ENCODE data around the gene TACC2. TPM values are rescaled to one million over a fixed set of nuclear protein-coding genes. Genes with fewer than 3 reads are reported as not detected.

Gene TACC2
- total and polyA plus RNA-seq, 2 experiments from 2014 or later: 30.8 to 35.9 TPM

- Histone ChIP-seq H3K27me3 (ENCODE audit: insufficient read depth) (no peaks in the 10 kb centered on the region), H3K79me2 (replicated peaks; ENCODE audit: insufficient read depth) (peaks cover 19% of the 10 kb centered on the region), H3F3A (replicated peaks; ENCODE audit: low read depth) (no peaks in the 10 kb centered on the region), H3K4me2 (no peak overlapping the region), H3K4me1 (ENCODE audit: insufficient read depth) (no peaks in the 10 kb centered on the region), H3K9me2 (ENCODE audit: insufficient read depth) (no peaks in the 10 kb centered on the region), H2AFZ (no peak overlapping the region), H4K20me1 (replicated peaks; ENCODE audit: insufficient read depth) (no peaks in the 10 kb centered on the region), H3K27ac (ENCODE audit: low read depth) (no peak overlapping the region), H3K4me3 (no peak overlapping the region), H3K36me3 (ENCODE audit: insufficient read depth) (no peaks in the 10 kb centered on the region; the same call in 1 of the 2 replicates)
- Mint-ChIP-seq H3K27me3 (ENCODE audit: insufficient read depth, low read depth, poor library complexity) (peaks cover 11% of the 10 kb centered on the region), H3K9me3 (no peaks in the 10 kb centered on the region), H3K27ac (no peak overlapping the region), H3K4me1 (peaks cover 2% of the 10 kb centered on the region; the same call in 2 of the 3 replicates), H3K4me3 (no peak overlapping the region), H3K36me3 (ENCODE audit: low read depth) (peaks cover 55% of the 10 kb centered on the region)
- ATAC-seq: no peak
- no peak for DNase-seq (ENCODE audit: low spot score)
- TF ChIP-seq ETS1 (IDR thresholded peaks at IDR 0.05) (no peak), REST (IDR thresholded peaks at IDR 0.05; ENCODE audit: unreplicated experiment) (no peak), JUNB (IDR thresholded peaks at IDR 0.05; ENCODE audit: unreplicated experiment) (no peak), ZNF331 (CRISPR knock-in tag; IDR thresholded peaks at IDR 0.05; ENCODE audit: low read depth) (no peak), EZH2 (IDR thresholded peaks at IDR 0.05; ENCODE audit: low read depth, unreplicated experiment) (no peak), CREB1 (CRISPR knock-in tag; IDR thresholded peaks at IDR 0.05; ENCODE audit: low read depth) (no peak), POLR2AphosphoS5 (IDR thresholded peaks at IDR 0.05; ENCODE audit: low read depth) (no peak), EZH2phosphoT487 (IDR thresholded peaks at IDR 0.05; ENCODE audit: unreplicated experiment) (no peak), STAT1 (IDR thresholded peaks at IDR 0.05; ENCODE audit: unreplicated experiment) (no peak), NANOG (IDR thresholded peaks at IDR 0.05; ENCODE audit: borderline replicate concordance) (no peak), ZNF114 (CRISPR knock-in tag; IDR thresholded peaks at IDR 0.05) (no peak), CTCF (conservative IDR thresholded peaks at IDR 0.05; ENCODE audit: low read depth in 2 of 2) (no peak)
Observed at GRCh38 chr10:122199070-122199469, 210.1 kb downstream of the TACC2 start.
